GM12864 (cell line): Measurements from ENCODE around the gene PRSS57.

Source experiments
- DNase-seq: peaks from one replicate; pipeline ENCODE4 v3.0.0-alpha.2; 2011; ENCODE audit warnings: low read depth
- H3K4me3 ChIP-seq: 2 replicates; pipeline ENCODE4 v1.5.1; 2011; ENCODE audit warnings: mild to moderate bottlenecking, low read depth, low read length, control low read depth
- CTCF ChIP-seq: IDR thresholded peaks from 2 replicates; pipeline ENCODE4 v1.5.1; 2011; ENCODE audit warnings: low read depth, mild to moderate bottlenecking, moderate library complexity, low read length, control low read depth, inconsistent platforms; ENCODE audit errors: missing control alignments

The PRSS57 gene

GRCh38 chr19:728011-728410 lies 32.8 kb upstream of the PRSS57 start:
- no peak for TF ChIP-seq CTCF
- DNase-seq = no peak
- H3K4me3 ChIP-seq = no peak overlapping the region

- TF ChIP-seq CTCF = no peak
- DNase-seq = no peak
- no peak overlapping the region for H3K4me3 ChIP-seq
These were observed 32.0 kb upstream of the PRSS57 start for GRCh38 chr19:726993-727956.

DNA sequence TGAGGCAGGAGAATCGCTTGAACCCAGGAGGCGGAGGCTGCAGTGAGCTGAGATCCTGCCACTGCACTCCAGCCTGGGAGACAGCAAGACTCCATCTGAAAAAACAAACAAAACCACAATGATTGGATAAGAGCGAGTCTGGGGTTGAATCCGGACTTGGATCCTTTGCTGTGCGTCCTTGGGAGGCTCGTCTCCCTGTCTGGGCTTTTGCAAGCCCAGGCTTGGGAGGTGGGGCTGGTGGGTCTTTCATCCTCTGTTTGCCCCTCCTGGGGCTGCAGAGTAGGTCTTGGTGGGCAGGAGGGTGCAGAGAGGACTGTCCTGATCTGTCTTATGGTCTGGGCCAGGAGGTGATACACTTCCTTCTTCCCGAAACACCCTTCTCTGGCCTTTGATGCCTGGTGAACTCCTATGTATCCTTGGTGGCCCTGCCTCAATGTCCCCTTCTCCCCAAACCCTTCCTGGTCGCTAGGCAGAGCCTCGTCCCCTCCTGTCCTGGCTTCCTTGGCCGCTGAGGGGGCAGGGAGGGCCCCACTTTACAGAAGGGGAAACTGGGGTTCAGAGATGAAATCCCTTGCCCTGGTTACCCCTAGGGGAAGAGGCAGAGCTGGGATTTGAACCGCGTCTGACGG lies 30.3 kb upstream of the PRSS57 start:
- DNase-seq = no peak
- TF ChIP-seq CTCF = no peak
- H3K4me3 ChIP-seq = no peak overlapping the region

GRCh38 chr19:723714-724113 lies 28.5 kb upstream of the PRSS57 start:
- DNase-seq = no peak
- no peak for TF ChIP-seq CTCF
- no peak overlapping the region for H3K4me3 ChIP-seq

DNA sequence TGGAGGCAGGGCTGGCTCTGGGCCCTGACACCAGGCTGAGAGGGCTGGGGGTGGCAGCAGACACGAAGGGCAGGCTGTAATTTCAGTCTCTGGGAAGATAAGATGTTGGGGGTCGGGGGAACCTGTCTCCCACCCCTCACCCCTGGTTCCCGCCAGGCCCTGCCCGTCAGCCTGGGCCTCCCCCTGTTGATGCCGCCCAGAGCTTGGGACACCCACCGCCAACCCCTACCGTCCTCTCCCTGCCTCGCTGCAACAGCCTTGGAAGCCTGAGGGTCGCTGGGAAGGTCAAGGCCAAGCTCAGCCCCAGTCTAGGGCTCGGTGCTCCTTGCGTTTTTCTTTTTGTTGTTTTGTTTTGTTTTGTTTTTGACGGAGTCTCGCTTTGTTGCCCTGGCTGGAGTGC lies 28.0 kb upstream of the PRSS57 start:
- no peak overlapping the region for H3K4me3 ChIP-seq
- DNase-seq = no peak
- TF ChIP-seq CTCF = no peak

DNA sequence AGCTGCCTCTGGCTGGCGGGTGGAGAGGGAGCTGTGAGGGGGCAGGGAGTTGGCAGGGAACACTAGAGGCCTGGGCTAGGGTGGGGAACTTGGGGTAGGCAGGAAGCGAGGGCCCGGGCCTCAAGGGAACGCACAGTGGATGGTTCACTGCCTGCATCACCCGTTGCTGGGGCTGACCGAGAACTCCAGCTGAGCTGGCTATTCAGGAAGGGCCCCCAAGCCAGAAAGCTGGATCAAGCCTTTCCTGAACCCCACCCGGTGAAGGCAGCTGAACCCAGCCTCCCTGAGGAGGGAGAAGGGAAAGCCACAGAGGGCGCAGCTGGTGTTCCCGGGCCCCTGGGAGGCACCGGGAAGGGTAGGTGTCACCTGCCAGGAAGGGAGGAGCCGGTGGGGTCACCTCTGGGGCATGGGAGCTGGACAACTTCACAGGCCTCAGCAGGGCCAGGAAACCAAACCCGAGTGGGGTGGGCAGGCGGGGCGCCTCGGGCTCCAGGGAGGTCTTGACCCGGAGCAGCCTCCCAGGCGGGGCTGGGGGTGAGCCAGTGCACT lies 27.4 kb upstream of the PRSS57 start:
- TF ChIP-seq CTCF = no peak
- H3K4me3 ChIP-seq = no peak overlapping the region
- DNase-seq = no peak
